ENCODE data around the gene HTR2C. TPM values are rescaled to one million over a fixed set of nuclear protein-coding genes. Genes with fewer than 3 reads are reported as not detected.
"Not testable (repeated sequence)": the region's sequence is repeated elsewhere in the genome, so short reads cannot be mapped to it uniquely, and the experiment has no call there.

The HTR2C gene
- total RNA-seq, 2 experiments from 2014 or later = not detected

- Mint-ChIP-seq H3K27me3 (ENCODE audit: low read depth) (no peaks in the 10 kb centered on the region), H3K9me3 (ENCODE audit: insufficient read depth) (no peaks in the 10 kb centered on the region), H3K27ac (no peak overlapping the region), H3K36me3 (ENCODE audit: low read depth) (no peaks in the 10 kb centered on the region), H3K4me3 (no peak overlapping the region), H3K4me1 (ENCODE audit: low read depth) (no peaks in the 10 kb centered on the region)
- ATAC-seq (no peak), DNase-seq (peak; percentile 18)
- CTCF ChIA-PET = no interaction called here
- POLR2A ChIA-PET = no interaction called here
Observed at GRCh38 chrX:114611018-114611619, 27.2 kb downstream of the HTR2C start.

DNA sequence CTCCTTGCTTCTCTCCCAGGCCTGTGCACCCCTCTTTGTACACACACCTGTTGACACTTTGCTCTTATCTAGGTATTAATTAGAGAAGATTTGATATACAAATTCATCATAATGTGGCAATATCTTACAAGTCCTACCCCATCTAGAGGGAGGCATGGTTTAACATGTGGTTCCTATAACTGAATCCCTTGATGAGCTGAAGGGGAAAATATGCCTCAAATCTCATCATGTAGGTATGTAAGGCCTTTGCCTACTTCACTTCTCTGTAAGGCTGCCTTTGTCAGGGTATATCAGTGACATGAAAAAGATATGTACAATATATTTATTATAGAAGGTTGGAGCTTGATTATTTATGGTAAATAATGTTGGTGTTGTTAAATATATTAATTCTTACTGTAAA, 31.9 kb downstream of the HTR2C start:
- POLR2A ChIA-PET = no interaction called here
- Mint-ChIP-seq H3K4me1 (ENCODE audit: low read depth) (no peaks in the 10 kb centered on the region), H3K9me3 (ENCODE audit: insufficient read depth) (no peaks in the 10 kb centered on the region), H3K36me3 (ENCODE audit: low read depth) (no peaks in the 10 kb centered on the region), H3K27me3 (ENCODE audit: low read depth) (no peaks in the 10 kb centered on the region), H3K4me3 (no peak overlapping the region), H3K27ac (no peak overlapping the region)
- CTCF ChIA-PET = no interaction called here
- ATAC-seq (no peak), DNase-seq (no peak)

DNA sequence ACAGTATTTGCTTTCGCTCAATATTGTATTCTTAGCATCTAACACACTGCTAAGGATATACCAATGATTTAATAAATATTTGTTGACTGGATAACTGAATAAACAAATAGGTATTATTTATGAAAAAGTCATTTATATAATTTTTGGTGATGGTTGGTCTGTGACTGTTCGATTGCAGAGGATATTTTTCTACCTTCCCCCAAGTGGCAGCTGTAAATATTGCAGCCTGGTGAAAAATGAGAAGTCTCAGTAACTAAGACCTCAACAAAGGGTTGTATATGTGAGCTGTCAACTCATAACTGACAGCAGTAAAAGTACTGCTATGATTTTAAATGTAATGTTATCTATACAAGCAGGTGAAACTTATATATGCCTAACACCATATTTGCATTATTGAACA, 36.0 kb downstream of the HTR2C start:
- H3K4me1 Mint-ChIP-seq (ENCODE audit: low read depth) = no peaks in the 10 kb centered on the region
- no peaks in the 10 kb centered on the region for H3K27me3 Mint-ChIP-seq (ENCODE audit: low read depth)
- H3K36me3 Mint-ChIP-seq (ENCODE audit: low read depth) = no peaks in the 10 kb centered on the region
- ChIA-PET CTCF (no interaction called here), POLR2A (no interaction called here)
- no peaks in the 10 kb centered on the region for H3K9me3 Mint-ChIP-seq (ENCODE audit: insufficient read depth)
- H3K4me3 Mint-ChIP-seq = no peak overlapping the region
- no peak overlapping the region for H3K27ac Mint-ChIP-seq
- ATAC-seq = no peak
- DNase-seq = no peak

DNA sequence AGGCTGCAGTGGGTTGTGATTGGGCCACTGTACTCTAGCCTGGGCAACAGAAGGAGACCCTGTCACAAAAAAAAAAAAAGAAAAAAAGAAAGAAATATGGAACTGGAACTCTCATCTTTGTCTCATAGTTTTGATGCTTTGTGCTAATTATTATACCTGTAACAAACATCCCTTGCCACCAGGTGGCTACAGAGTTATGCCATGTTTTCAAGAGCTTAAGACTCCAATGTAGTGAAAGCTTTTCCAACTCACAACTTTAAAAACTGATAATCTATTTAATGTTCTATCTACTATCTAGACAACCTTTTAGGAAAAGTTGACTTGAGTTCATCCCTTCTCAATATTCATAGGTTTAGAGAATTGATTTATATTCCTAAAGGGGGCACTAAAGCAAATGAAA, 42.4 kb downstream of the HTR2C start:
- Mint-ChIP-seq H3K4me3 (no peak overlapping the region), H3K36me3 (ENCODE audit: low read depth) (no peaks in the 10 kb centered on the region), H3K9me3 (ENCODE audit: insufficient read depth) (no peaks in the 10 kb centered on the region), H3K4me1 (ENCODE audit: low read depth) (no peaks in the 10 kb centered on the region), H3K27ac (no peak overlapping the region), H3K27me3 (ENCODE audit: low read depth) (no peaks in the 10 kb centered on the region)
- ATAC-seq = no peak
- POLR2A ChIA-PET = no interaction called here
- DNase-seq = no peak
- CTCF ChIA-PET = no interaction called here

- Mint-ChIP-seq H3K36me3 (ENCODE audit: low read depth) (no peaks in the 10 kb centered on the region), H3K27ac (no peak overlapping the region), H3K4me1 (ENCODE audit: low read depth) (no peaks in the 10 kb centered on the region), H3K9me3 (ENCODE audit: insufficient read depth) (peaks cover 6% of the 10 kb centered on the region), H3K4me3 (no peak overlapping the region), H3K27me3 (ENCODE audit: low read depth) (no peaks in the 10 kb centered on the region)
- no peak for DNase-seq
- ChIA-PET POLR2A (no interaction called here), CTCF (no interaction called here)
- no peak for ATAC-seq
Observed at GRCh38 chrX:114635986-114636385, 52.1 kb downstream of the HTR2C start.

- CTCF ChIA-PET = no interaction called here
- no peaks in the 10 kb centered on the region for H3K36me3 Mint-ChIP-seq (ENCODE audit: low read depth)
- ATAC-seq (no peak), DNase-seq (no peak)
- H3K4me3 Mint-ChIP-seq = no peak overlapping the region
- H3K27me3 Mint-ChIP-seq (ENCODE audit: low read depth) = no peaks in the 10 kb centered on the region
- H3K4me1 Mint-ChIP-seq (ENCODE audit: low read depth) = no peaks in the 10 kb centered on the region
- POLR2A ChIA-PET = no interaction called here
- H3K9me3 Mint-ChIP-seq (ENCODE audit: insufficient read depth) = no peaks in the 10 kb centered on the region
- no peak overlapping the region for H3K27ac Mint-ChIP-seq
Observed at GRCh38 chrX:114650351-114650750, 66.5 kb downstream of the HTR2C start.

DNA sequence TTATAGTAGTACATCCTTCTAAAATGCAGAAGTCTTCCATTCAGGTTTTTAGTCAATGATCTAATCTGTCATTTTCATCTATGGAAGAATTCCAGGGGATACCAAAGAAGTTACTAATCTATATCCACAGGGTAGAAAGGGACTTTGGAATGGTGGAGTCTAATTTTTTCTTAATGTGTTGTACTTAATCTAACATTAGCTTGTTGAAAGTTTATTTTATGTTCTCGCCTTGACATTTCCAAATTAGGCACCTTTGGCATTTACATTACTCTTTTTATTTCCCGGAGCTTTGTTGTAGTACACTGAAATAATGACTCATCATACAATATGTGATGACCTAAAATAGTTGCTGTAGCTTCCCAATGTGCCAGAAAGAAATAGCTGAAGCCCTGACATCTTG, 91.5 kb downstream of the HTR2C start:
- ChIA-PET CTCF (no interaction called here), POLR2A (no interaction called here)
- Mint-ChIP-seq H3K27ac (no peak overlapping the region), H3K27me3 (ENCODE audit: low read depth) (no peaks in the 10 kb centered on the region), H3K9me3 (ENCODE audit: insufficient read depth) (peaks cover 3% of the 10 kb centered on the region), H3K36me3 (ENCODE audit: low read depth) (no peaks in the 10 kb centered on the region), H3K4me3 (no peak overlapping the region), H3K4me1 (ENCODE audit: low read depth) (no peaks in the 10 kb centered on the region)
- ATAC-seq (no peak), DNase-seq (no peak)

DNA sequence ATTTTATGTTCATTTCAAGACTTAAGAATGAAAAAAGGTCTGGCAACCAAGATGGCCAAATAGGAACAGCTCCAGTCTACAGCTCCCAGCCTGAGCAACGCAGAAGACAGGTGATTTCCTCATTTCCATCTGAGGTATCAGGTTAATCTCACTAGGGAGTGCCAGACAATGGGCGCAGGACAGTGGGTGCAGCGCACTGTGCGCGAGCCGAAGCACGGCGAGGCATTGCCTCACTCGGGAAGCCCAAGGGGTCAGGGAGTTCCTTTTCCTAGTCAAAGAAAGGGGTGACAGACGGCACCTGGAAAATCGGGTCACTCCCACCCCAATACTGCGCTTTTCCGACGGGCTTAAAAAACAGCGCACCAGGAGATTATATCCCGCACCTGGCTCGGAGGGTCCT, 116.6 kb downstream of the HTR2C start:
- not testable (repeated sequence) for DNase-seq

DNA sequence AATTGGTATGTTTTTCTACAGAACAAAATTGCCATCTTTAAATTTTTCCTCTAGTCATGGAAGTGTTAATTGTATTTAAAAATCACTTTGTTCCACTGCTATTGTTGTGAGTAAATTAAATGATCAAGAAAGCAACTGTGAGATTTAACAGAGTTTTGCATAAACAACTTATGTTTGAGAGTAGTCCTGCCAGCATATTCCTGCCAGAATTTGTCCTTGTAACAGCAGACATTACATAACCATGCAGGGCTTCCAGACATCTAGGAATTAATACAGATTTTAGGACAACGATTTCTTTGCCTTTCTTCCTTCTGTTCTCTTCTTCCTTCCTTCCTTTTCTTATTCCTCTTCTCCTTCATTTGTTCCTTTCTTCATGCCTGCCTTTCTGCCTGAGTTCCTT, 125.5 kb downstream of the HTR2C start:
- H3K4me3 Mint-ChIP-seq = no peak overlapping the region
- no peak overlapping the region for H3K27ac Mint-ChIP-seq
- DNase-seq (no peak), ATAC-seq (no peak)
- ChIA-PET CTCF (no interaction called here), POLR2A (no interaction called here)
- no peaks in the 10 kb centered on the region for H3K36me3 Mint-ChIP-seq (ENCODE audit: low read depth)
- no peaks in the 10 kb centered on the region for H3K9me3 Mint-ChIP-seq (ENCODE audit: insufficient read depth)
- H3K4me1 Mint-ChIP-seq (ENCODE audit: low read depth) = no peaks in the 10 kb centered on the region
- no peaks in the 10 kb centered on the region for H3K27me3 Mint-ChIP-seq (ENCODE audit: low read depth)

More for the DNA sequence above, 116.6 kb downstream of the HTR2C start:
- H3K4me1 Mint-ChIP-seq (ENCODE audit: low read depth); POLR2A ChIA-PET; ATAC-seq; H3K27ac Mint-ChIP-seq; H3K27me3 Mint-ChIP-seq (ENCODE audit: low read depth); CTCF ChIA-PET; H3K9me3 Mint-ChIP-seq (ENCODE audit: insufficient read depth); H3K4me3 Mint-ChIP-seq; H3K36me3 Mint-ChIP-seq (ENCODE audit: low read depth): not testable (repeated sequence)

DNA sequence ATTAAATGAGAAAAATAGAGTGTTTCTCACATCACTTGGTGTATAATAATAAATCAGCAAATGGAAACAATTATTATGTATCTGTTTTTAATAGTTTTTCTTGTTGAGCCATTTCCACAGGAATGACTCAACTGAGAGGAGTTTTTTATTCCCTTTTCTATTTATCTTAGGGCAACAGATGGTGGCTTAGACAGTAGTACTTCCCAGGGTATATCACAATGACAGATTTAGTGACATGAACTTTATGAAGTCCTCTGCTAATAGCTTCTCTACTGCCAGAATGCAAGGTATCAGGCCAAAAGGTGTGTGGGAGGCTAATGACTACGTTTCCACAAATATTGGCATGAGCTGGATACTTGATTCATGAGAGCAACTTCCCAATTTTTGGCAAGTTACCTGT, 126.7 kb downstream of the HTR2C start:
- Mint-ChIP-seq H3K4me3 (no peak overlapping the region), H3K36me3 (ENCODE audit: low read depth) (no peaks in the 10 kb centered on the region), H3K27me3 (ENCODE audit: low read depth) (no peaks in the 10 kb centered on the region), H3K27ac (no peak overlapping the region), H3K9me3 (ENCODE audit: insufficient read depth) (no peaks in the 10 kb centered on the region), H3K4me1 (ENCODE audit: low read depth) (no peaks in the 10 kb centered on the region)
- CTCF ChIA-PET = no interaction called here
- DNase-seq (no peak), ATAC-seq (no peak)
- POLR2A ChIA-PET = no interaction called here

DNA sequence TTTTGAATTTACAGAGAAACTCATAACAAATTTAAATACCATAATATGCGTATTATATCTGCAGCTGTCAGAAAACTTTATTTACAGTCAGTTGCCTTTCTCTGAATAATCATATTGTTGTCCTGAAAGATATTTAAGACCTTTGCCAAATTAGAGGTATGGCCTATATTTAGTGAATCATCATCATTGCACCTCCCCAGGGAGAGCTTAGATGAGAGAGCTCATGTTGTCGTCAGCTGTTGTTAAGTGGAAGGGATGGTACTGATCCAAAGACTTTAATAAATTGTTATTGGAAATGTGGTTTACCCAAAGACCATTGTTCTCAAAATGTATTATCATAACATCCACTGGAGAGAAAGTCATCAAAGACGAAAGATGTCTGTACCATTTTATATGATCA, 128.6 kb downstream of the HTR2C start:
- DNase-seq = no peak
- no peaks in the 10 kb centered on the region for H3K9me3 Mint-ChIP-seq (ENCODE audit: insufficient read depth)
- ChIA-PET CTCF (no interaction called here), POLR2A (no interaction called here)
- no peak overlapping the region for H3K4me3 Mint-ChIP-seq
- H3K4me1 Mint-ChIP-seq (ENCODE audit: low read depth) = no peaks in the 10 kb centered on the region
- no peaks in the 10 kb centered on the region for H3K36me3 Mint-ChIP-seq (ENCODE audit: low read depth)
- no peak for ATAC-seq
- no peaks in the 10 kb centered on the region for H3K27me3 Mint-ChIP-seq (ENCODE audit: low read depth)
- H3K27ac Mint-ChIP-seq = no peak overlapping the region

GRCh38 chrX:114715096-114715495, 131.2 kb downstream of the HTR2C start:
- no peaks in the 10 kb centered on the region for H3K9me3 Mint-ChIP-seq (ENCODE audit: insufficient read depth)
- no peaks in the 10 kb centered on the region for H3K4me1 Mint-ChIP-seq (ENCODE audit: low read depth)
- H3K4me3 Mint-ChIP-seq = no peak overlapping the region
- ATAC-seq (no peak), DNase-seq (no peak)
- H3K27me3 Mint-ChIP-seq (ENCODE audit: low read depth) = no peaks in the 10 kb centered on the region
- H3K27ac Mint-ChIP-seq = no peak overlapping the region
- POLR2A ChIA-PET = no interaction called here
- no peaks in the 10 kb centered on the region for H3K36me3 Mint-ChIP-seq (ENCODE audit: low read depth)
- CTCF ChIA-PET = no interaction called here

GRCh38 chrX:114717921-114718320, 134.0 kb downstream of the HTR2C start:
- H3K36me3 Mint-ChIP-seq (ENCODE audit: low read depth) = no peaks in the 10 kb centered on the region
- no peaks in the 10 kb centered on the region for H3K4me1 Mint-ChIP-seq (ENCODE audit: low read depth)
- ATAC-seq (no peak), DNase-seq (no peak)
- H3K4me3 Mint-ChIP-seq = no peak overlapping the region
- no peaks in the 10 kb centered on the region for H3K27me3 Mint-ChIP-seq (ENCODE audit: low read depth)
- no peaks in the 10 kb centered on the region for H3K9me3 Mint-ChIP-seq (ENCODE audit: insufficient read depth)
- no peak overlapping the region for H3K27ac Mint-ChIP-seq
- ChIA-PET POLR2A (no interaction called here), CTCF (no interaction called here)

Data from activated CD8-positive, alpha-beta T cell treated with anti-CD3 and anti-CD28 coated beads, Interleukin-2, amount 10 ng/mL, durations not matched to agents 7 days and 5 days (primary cell).